Right kidney (tissue), 1 donor: ENCODE data around the gene NCR2.

ENCODE experiments used
- DNase-seq: peaks from one replicate; pipeline ENCODE4 v3.0.0-alpha.2; 2016

Gene NCR2

GRCh38 chr6:41359617-41360313, 24.4 kb downstream of the NCR2 start:
- DNase-seq = no peak

DNA sequence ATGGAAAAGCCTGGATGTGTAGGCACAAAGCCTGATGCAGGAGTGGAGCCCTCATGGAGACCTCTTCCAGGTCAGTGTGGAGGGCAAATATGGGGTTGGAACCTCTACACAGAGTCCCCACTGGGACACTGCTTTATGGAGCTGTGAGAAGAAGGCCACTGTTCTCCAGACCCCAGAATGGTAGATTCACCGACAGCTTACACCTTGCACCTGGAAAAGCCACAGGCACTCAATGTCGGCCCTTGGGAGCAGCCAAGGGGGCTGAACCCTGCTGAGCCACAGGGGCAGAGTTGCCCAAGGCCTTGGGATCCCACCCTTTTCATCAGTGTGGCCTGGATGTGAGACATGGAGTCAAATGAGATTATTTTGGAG, 24.9 kb downstream of the NCR2 start:
- DNase-seq = no peak

GRCh38 chr6:41366150-41366549, 30.7 kb downstream of the NCR2 start:
- DNase-seq = no peak

- no peak for DNase-seq
Observed at GRCh38 chr6:41367061-41367460, 31.7 kb downstream of the NCR2 start.

DNA sequence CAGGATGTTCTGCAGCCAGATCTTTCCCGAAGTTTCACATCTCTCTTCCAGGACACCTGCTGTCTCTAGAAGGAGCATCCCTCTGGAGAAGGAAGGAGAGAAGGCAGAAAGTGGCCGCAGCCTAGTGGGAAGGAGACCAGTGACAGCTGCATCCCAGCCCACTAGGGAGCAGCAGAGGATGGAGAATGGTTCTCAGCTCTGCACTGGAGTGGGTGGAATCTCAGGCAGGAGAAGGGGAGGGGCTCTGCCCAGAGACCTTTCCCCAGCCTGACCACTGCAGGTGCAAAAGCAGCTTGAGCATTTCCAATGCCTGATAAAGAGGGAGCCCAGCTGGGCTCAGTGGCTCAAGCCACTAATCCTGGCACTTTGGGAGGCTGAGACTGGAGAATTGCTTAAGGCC, 32.3 kb downstream of the NCR2 start:
- peak; percentile 52 for DNase-seq

- no peak for DNase-seq
Observed at GRCh38 chr6:41370488-41371111, 35.2 kb downstream of the NCR2 start.

DNA sequence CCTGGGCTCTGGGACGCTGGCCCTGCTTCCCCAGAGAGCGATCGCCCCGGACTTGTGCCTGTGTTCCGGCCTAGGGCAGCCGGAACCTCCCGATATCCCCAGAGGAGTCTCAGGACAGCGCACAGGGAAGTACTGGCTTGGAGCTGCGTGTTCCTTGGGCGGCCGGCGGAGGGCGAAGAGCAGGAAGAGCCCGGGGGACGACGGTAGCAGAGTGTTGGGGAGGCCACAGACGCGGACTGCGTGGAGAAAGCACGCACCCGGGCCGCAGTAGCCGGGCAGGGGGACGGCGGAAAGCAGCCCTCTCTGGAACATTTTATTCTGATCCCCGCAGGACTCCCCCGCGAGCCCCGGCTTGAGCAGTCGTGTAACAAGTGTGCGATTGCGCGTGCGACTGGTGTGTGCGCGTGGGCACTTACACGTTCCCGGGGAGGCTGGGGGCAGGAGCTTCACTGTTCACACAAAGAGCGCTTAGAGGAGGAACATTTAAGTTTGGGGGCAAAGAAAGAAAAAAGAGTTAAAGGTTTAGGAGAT, 36.1 kb downstream of the NCR2 start:
- peak; percentile 79 for DNase-seq

GRCh38 chr6:41371992-41372831, 36.8 kb downstream of the NCR2 start:
- peak; percentile 74 for DNase-seq

DNA sequence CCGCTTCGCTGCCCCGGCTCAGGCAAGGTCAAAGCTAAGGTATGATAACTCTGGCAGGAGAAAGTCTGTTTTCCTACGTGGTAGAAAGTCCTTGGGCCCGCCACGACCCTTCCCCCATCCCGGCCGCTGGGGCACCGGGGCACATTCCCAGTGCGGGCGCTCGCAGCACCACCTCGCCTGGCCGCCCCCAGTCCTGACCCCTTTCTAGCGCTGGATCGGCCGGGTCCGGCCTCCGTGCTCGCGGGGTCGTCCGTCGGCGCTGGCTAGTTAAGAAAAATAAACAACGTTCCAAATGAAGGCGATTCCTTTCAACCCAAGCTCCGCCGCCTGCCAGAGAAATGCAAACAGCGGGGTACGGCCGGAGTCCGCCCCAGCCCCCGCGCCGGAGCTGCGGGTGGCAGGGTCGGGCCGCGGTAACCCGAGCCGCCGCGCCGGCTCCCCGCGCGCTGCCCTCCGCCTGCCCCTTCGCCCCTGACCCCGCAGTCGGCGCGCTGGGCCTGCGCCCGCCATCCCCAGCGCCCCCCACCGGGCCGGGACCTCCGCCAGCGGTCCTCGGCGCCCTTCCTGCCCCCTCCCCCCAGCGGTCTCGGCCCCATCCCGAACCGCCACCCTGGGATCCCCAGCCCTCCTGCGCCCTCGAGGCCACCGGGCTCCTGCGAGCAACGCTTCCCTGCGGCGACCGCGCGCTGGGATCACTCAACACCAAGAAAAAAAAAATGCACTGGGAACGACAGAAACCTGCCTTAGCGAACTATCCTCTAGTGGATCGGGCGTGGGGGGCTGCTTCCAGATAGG, 37.6 kb downstream of the NCR2 start:
- DNase-seq = peak; percentile 67

GRCh38 chr6:41373627-41373918, 38.2 kb downstream of the NCR2 start:
- DNase-seq = no peak

GRCh38 chr6:41373919-41374617, 38.7 kb downstream of the NCR2 start:
- DNase-seq = peak; percentile 71

GRCh38 chr6:41374618-41375590, 39.5 kb downstream of the NCR2 start:
- DNase-seq = peak; percentile 49

- peak; percentile 52 for DNase-seq
Observed at GRCh38 chr6:41375598-41376151, 40.3 kb downstream of the NCR2 start.

- DNase-seq = no peak
Observed at GRCh38 chr6:41376176-41376575, 40.8 kb downstream of the NCR2 start.

- DNase-seq = no peak
Observed at GRCh38 chr6:41377071-41377470, 41.7 kb downstream of the NCR2 start.

DNA sequence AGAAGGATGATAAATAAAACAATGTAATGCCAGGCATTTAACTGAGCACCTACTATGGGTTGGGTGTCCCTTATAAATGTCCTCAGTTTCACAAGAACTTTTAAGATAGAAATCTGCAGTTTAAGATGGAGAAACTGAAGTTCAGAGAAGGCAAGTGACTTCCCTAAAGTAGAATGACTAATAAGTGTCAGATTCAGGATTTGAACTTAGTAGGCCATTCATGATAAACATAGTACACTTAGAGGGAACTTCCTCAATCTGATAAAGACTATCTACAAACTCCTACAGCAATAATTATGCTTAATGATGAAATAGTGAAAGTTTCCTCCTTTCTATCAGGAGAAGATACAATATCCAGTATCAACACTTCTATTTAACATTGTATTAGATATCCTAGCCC, 43.9 kb downstream of the NCR2 start:
- no peak for DNase-seq

DNA sequence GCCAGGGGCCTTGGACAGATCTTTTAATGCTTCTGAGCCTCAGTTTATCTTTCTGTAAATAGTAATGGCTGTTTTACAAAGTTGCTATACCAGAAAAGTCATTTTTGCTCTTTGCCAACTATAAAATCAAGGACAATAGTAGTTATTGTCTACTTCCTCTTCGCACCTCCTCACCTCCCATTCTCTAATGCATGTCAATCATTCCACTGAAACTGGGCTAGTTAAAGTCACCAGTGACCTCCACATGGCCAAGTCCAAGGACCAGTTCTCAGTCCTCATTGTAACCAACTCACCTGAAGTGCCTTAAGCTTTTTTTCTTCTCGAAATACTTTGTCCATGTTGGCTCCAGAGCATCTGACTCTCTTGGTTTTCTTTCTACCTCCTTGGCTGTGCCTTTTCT, 51.2 kb downstream of the NCR2 start:
- no peak for DNase-seq

- no peak for DNase-seq
Observed at GRCh38 chr6:41392246-41392645, 56.8 kb downstream of the NCR2 start.

DNA sequence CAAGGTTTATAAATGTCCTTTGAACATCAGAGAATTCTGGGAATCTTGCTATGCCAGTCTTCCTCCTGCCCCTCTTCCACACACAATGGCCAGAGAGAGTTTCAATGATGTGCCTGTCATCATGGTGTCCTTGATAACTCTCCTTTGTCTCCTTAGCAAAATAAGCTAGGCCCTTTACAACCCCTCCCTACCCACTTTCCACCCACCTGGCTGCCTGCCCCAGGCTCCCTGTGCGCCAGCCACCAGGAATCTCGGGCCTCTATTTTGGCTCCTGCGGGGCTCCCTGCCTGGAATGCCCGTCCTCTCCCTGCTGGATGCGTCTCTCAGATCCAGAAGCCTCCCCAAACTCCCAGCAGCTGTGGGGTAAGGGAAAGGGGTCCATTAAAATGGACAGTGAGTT, 60.9 kb downstream of the NCR2 start:
- no peak for DNase-seq

DNA sequence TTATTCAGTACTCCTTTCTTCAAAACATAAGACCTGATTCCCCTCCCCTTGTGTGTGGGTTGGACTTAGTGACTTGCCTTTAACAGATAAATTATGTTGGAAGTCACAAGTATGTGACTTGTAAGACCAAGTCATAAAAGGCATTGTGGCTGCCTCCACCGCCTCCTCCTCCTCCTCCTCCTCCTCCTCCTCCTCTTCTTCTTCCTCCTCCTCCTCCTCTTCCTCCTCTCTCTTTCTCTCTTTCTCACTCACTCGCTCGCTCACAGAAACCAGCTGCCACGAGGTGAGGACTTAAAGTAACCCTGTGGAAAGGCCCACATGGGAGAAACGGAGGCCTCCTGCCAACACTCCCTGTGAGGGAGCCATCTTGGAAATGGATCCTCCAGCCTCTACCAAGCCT, 64.0 kb downstream of the NCR2 start:
- no peak for DNase-seq
